HG03378 (cell line): ENCODE measurements around the gene PRRG2.
"Not testable (repeated sequence)": the region's sequence is repeated elsewhere in the genome, so short reads cannot be mapped to it uniquely, and the experiment has no call there.

Experiments used
- ATAC-seq: cut with Tn5 transposase; IDR thresholded peaks from one replicate; pipeline ENCODE4 v1.9.1; 2021; ENCODE audit warnings: mild to moderate bottlenecking, moderate library complexity; ENCODE audit not compliant: unreplicated experiment

The PRRG2 gene

DNA sequence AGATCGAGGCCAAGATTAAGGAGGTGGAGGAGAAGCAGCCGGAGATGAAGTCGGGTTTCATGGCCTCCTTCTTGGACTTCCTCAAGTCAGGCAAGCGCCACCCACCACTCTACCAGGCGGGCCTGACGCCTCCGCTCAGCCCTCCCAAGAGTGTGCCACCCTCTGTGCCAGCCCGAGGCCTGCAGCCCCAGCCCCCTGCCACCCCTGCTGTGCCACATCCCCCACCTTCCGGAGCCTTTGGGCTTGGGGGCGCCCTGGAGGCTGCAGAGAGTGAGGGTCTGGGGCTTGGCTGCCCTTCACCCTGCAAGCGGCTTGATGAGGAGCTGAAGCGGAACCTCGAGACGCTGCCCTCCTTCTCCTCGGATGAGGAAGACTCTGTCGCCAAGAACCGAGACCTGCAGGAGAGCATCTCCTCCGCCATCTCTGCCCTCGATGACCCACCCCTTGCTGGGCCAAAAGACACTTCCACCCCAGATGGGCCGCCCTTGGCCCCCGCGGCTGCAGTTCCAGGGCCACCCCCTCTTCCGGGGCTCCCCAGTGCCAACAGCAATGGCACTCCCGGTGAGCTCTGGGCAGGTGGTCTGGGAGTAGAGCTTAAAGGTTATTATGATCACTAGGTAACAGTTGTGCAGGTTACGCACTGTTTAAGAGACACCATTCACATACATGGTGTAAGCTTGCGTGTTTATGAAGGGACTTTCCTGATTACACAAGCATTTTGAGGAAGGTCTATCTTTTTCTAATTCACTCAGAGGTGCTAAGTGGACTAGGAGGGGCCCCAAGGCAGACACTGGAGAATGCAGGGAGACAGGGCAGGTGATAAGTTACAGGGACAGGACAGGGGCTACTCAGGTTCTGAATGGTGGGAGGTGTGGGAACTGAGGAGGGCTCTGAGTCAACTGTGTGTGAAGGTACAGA lies 18.5 kb downstream of the PRRG2 start:
- no peak for ATAC-seq

DNA sequence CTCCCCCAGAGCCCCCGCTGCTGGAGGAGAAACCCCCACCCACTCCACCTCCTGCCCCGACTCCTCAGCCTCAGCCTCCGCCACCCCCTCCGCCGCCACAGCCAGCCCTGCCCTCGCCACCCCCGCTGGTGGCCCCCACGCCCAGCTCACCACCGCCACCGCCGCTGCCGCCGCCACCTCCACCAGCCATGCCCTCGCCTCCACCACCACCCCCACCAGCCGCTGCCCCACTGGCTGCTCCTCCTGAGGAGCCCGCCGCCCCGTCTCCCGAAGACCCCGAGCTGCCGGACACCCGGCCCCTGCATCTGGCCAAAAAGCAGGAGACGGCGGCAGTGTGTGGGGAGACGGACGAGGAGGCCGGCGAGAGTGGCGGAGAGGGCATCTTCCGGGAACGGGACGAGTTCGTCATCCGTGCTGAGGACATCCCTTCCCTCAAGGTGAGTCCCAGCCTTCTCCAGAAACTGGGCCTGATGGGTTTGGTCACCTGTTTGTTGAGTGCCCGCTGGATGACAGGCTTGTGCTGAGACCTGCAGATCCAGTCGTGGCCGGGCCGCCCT lies 20.4 kb downstream of the PRRG2 start:
- ATAC-seq = no peak

- ATAC-seq = no peak
These were observed 21.7 kb downstream of the PRRG2 start for GRCh38 chr19:49602806-49603205.

DNA sequence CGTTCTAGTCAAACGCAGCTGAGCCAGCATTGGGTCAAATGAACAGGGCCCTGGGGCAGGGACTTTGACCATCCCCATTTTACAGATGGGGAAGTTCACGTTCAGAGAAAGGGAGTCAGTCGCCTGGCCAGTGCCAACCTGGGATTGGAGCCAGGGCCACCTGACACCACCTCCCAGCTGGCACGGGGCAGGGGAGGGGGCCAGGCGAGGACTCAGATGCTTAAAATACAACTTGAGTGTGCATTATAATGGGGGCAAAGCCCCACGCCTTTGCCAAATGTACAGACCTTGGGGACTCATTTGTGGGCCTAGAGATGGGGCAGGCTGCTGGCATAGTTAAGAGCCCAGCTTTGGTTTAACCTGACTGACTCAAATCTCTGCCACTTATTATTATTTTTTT lies 24.5 kb downstream of the PRRG2 start:
- no peak for ATAC-seq

DNA sequence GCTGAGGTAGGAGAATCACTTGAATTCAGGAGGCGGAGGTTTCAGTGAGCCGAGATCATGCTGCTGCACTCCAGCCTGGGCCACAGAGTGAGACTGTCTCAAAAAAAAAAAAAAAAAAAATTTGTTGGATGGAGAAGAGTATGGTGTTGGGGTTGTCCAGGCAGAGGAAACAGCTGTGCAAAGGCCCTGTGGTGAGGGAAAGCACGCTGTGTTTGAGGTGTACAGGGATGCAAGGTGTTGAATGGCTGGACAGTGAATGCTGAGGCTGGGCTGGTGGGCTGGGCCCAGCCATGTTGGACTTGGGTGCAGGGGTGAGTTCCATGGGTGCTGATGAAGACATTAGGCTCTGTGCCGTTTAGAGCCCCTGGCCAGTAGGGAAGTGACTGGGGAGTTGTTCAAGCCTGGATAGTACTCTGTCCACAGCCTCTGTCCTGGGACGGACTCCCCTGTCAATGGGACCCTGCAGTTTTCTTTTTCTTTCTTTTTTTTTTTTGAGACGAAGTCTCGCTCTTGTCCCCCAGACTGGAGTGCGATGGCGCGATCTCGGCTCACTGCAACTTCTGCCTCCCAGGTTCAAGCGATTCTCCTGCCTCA lies 28.5 kb downstream of the PRRG2 start:
- no peak for ATAC-seq

DNA sequence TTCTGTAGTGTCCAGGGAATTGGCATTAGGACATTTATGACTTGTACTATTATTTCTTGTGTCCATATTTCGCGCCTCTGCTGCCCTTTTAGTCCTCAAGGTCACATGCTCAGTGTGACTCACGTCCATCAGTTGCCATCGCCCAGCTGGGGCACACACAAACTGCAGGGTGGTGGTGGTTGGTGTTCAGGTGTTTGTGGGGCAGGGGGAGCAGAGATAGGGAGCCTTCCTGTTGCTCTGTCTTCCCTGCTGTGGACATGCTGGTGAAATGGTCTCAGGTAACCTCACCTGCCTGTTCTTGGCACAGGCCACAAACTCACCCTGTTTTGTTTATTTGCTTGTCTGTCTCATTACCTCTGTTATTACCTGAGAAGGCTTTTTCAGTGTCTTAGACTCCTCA lies 32.3 kb downstream of the PRRG2 start:
- ATAC-seq = no peak

DNA sequence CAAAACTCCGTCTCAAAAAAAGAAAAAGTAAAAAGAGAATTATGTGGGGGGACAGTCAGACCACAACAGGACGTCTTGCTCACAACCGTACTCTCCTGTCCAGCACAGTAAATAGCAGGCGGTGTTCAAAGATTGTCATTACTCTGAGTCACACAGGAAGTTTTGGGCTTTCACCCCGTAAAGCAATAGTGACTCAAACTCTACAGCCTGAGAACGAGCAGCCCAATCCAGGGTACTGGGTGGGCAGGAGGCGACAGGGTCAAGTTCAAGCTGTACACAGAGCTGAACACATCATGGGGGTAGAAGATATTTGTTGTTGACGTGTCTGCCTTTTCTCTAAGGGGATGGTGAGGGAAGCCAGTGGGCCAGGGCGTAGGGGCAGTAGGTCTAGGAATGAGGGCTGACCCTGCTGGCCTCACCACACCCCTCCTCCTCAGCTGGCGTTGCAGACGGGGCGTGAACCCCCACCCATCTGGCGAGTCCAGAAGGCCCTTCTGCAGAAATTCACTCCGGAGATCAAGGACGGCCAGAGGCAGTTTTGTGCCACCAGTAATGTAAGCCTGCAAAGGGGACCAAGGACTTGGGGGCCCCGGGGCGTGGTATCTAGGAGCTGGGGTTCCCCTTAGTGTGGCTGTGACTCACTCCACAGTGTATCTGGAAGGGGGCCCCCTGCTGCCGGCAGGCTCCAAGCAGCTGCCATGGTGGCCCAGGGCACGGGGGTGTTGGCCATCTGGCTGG lies 33.1 kb downstream of the PRRG2 start:
- ATAC-seq = no peak

DNA sequence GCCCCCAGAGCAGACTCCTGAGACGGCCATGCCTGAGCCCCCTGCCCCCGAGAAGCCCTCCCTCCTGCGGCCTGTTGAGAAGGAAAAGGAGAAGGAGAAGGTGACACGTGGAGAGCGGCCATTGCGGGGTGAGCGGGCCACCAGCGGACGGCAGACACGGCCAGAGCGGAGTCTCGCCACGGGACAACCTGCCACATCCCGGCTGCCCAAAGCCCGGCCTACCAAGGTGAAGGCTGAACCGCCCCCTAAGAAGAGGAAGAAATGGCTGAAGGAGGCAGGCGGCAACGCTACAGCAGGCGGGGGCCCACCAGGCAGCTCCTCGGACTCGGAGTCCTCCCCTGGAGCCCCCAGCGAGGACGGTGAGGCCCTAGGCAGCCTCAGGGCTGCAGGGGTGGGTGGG lies 34.7 kb downstream of the PRRG2 start:
- no peak for ATAC-seq

DNA sequence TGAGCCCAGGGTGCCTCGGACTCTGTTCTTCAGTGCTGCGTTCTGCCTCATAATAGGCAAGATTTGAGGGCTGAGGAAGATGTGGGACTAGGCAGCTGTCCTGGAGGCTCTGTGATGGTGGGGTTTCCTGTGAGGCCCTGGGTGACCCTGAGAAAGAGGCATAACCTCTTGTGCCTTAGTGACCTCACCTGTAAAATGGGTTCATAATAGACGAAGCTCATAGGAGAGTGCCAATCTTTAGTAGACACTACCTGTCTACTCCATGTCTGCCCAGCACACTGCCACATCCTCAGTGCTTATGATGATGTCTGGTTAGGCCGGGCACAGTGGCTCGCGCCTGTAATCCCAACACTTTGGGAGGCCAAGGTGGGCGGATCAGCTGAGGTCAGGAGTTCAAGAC lies 35.4 kb downstream of the PRRG2 start:
- no peak for ATAC-seq

GRCh38 chr19:49616945-49617344 lies 35.8 kb downstream of the PRRG2 start:
- ATAC-seq = no peak

DNA sequence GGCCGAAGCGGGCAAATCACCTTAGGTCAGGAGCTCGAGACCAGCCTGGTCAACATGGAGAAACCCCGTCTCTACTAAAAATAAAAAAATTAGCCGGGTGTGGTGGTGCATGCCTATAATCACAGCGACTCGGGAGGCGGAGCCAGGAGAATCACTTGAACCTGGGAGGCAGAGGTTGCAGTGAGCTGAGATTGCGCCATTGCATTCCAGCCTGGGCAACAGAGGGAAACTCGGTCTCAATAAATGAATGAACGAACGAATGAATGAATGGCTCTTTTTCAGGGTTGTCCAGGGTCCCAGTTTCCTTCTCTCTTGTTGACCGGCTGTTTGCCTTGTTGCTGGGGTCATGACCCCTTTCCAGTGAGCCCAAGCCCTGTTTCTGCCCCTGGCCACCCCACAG lies 36.7 kb downstream of the PRRG2 start:
- not testable (repeated sequence) for ATAC-seq

- no peak for ATAC-seq
These were observed 44.1 kb downstream of the PRRG2 start for GRCh38 chr19:49624967-49625910.

DNA sequence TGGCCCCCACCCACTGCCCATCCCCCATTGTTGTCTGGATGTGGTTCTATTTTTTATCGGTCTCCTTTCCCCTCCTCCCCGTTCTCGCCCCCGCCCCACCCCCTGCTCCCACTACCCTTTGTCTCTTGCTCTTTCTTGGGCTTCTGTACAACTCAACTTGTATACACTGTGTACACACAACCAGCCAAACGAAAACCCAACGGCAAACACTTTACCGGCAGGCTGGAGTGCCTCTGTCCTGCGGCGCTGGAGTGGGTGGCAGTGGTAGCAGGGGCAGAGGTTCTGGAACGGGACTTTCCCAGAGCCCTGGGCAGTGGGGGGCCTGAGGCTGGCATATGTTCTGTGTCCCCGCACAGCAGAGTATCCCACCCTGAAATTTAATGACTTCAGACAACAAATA lies 45.1 kb downstream of the PRRG2 start:
- ATAC-seq = no peak

DNA sequence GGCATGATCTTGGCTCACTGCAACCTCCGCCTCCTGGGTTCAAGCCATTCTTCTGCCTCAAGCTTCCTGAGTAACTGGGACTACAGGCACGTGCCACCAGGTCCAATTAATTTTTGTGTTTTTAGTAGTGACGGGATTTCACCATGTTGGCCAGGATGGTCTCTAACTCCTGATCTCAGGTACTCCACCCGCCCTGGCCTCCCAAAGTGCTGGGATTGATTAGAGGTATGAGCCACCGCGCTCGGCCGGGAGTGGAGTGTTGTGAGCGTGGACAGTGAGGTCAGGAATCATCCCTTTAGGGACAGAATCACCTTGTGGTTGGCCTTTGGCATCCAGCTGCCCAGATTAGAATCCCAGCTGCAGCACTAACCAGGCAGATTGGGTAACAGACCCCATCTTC lies 48.5 kb downstream of the PRRG2 start:
- ATAC-seq = no peak

DNA sequence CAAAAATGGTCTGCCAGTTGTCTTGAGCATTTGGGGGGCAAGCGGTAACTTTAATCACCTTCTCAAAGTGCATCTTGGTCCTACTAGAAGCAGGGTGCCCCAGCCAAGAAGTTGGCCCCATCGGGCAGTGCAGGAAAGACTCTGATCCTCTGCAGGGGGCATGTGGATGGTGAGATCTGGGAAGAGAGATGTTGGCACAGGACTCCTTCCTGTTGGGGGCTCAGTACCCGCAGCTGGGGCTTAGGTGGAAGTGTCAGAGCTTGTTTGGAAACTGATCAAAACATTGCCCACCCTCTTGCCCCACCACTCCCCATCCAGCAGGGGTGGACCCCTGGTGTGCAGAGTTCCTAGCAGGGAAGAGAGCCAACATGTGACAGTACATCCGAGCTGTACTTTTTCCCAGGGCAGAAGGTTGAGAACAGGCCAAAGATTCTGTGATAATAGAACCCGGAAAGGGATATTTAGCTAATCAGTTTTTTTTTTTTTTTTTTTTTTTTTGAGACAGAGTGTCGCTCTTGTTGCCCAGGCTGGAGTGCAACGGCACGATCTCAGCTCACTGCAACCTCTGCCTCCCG lies 50.0 kb downstream of the PRRG2 start:
- no peak for ATAC-seq

DNA sequence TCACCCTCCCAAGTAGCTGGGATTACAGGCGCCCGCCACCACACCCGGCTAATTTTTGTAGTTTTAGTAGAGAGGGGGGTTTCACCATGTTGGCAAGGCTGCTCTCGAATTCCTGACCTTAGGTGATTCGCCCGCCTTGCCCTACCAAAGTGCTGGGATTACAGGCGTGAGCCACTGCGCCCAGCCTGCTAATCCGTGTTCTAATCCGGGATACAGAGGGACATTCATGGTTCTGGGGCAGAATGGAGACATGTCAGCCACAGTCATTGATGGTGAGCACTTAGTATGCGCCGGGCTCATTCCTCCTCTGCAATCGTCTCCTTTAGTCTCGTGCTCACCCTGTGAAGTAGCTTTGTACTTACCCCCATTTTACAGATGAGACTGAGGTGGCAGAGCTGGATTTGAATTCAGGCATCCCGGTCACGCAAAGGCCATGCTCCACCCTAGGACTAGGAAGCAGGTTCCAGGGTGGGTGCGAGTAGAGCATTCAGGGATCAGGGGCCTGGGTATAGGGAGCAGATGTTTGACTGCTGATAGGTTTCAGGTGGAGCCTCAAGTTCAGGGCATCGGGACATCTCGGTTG lies 50.6 kb downstream of the PRRG2 start:
- ATAC-seq = no peak

DNA sequence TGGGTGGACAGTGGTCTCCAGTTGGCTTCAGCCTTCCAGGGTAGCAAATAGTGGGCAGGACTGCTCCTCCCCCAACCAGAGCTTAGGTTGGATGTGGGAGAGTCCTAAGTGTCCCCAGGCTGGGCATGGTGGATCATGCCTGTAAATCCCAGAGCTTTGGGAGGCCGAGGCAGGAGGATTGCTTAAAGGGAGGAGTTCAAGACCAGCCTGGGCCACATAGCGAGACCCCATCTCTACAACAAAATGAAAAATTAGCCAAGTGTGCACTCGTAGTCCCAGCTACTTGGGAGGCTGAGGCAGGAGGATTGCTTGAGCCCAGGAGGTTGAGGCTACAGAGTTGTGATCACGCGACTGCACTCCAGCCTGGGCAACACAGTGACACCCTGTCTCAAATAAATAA lies 51.5 kb downstream of the PRRG2 start:
- ATAC-seq = no peak

DNA sequence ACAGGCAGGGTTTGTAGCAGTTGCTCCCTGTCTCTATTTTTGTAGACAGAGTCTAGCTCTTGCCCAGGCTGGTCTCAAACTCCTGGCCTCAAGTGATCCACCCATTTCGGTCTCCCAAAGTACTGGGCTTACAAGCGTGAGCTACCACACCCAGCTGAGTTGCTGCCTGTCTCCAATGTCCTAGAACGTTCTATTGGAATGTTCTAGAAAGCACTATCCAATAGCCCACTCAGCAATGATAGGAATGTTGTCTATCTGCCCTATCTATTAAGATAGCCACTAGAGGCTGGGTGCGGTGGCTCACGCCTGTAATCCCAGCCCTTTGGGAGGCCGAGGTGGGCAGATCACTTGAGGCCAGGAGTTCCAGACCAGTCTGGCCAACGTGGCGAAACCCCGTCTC lies 52.2 kb downstream of the PRRG2 start:
- ATAC-seq = not testable (repeated sequence)

- no peak for ATAC-seq
These were observed 54.6 kb downstream of the PRRG2 start for GRCh38 chr19:49635530-49636232.
